HG02852 (cell line): ENCODE results near the gene RCAN2.

Source experiments
- ATAC-seq: cut with Tn5 transposase; IDR thresholded peaks from one replicate; pipeline ENCODE4 v1.9.1; 2021; ENCODE audit warnings: mild to moderate bottlenecking, moderate library complexity; ENCODE audit not compliant: unreplicated experiment

RCAN2 gene

DNA sequence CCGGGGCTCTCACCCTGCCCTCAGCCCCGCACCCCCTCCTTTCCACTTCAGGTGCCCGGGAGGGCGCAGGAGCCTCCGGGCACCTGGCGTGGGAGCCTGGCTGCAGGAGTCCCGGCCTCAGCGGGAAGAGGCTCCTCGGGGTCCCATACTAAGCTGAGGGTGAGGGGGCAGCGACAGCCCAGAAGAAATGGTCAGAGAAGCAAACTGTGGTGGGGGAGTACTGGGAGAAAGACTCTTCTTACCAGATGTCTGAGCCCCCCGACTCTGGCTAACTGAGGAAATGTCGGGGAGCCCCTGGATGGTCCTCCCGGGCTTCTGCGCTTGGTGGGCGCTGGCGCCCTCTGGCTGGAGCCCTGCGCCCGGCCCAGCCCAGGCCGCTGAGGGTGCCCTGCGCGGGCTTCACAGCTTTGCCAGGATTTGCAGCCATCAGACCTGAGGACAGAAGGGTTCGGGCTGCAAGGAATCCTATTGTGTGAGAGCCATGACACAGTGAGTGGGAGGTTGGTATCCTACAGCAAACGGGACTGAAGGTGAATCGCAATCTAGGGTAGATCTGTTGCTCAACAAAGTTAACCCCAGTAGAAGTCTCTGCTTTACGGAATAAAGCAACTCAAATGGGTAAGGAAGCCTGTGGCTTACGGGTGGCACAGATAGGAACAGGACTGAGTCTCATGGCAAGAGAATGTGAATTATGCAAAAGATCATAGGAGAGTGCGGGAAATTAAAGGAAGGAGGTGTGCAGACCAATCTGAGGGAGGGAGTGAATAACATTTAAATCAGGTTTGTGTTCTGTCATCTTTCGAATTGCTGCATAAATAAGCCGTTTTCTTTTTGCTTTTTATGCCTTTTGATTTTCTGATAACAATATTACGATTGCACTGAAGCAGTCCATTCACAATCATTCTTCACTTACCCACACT lies 639 bp upstream of the RCAN2 start:
- ATAC-seq = no peak

DNA sequence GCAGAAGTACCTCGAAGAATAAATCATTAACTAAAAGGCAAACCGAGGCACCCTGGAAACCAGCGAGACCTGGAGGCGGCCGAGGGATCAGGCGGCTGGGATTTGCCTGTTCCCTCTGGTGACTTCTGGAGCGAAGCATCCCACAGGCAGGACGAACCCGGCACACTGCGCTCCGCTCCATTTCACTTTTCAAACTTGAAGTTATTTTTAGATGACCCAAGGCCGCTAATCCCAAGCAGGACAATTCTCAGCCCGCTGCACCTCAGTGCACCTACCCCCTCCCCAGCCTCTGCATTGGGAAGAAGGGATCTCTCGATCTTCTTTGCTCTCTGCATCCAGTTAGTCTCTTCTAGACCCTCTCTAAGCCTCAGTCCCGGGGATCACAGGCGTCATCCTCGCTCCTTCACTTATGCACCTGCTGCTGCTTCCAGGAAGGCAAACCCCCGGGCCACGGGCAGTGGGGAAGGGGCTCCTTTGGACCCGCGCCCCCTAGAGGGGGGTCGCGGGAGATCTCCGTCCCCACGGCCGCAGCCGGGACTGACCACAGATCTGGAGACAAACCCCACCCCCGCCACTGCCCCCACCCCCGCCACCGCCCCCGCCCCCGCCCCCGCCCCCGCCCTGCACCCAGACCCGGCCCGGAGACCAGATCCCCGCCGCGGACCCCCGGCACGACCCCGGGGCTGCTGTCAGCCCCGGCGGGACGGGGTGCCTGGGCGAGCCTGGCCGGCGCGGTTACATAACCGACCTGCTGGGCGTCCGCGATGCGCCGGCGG lies 636 bp downstream of the RCAN2 start:
- no peak for ATAC-seq

DNA sequence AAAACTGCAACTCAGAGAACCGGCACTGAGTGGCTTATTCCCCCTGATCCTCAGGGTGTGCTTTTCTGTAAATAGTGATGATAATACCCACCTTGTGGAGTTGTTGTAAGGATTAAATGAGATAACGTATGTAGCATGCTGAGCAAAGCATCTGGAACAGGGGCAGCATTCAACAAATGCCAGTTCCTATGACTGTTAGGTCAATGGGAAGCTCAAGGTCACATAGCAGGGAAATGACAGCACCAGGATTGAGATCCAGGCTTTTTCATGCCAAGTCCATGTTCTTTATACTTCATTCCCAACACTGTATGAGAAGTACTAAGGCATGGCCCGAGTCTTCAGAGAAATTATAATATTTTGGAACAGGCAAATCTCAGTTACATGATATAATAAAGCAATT lies 5.1 kb downstream of the RCAN2 start:
- no peak for ATAC-seq

DNA sequence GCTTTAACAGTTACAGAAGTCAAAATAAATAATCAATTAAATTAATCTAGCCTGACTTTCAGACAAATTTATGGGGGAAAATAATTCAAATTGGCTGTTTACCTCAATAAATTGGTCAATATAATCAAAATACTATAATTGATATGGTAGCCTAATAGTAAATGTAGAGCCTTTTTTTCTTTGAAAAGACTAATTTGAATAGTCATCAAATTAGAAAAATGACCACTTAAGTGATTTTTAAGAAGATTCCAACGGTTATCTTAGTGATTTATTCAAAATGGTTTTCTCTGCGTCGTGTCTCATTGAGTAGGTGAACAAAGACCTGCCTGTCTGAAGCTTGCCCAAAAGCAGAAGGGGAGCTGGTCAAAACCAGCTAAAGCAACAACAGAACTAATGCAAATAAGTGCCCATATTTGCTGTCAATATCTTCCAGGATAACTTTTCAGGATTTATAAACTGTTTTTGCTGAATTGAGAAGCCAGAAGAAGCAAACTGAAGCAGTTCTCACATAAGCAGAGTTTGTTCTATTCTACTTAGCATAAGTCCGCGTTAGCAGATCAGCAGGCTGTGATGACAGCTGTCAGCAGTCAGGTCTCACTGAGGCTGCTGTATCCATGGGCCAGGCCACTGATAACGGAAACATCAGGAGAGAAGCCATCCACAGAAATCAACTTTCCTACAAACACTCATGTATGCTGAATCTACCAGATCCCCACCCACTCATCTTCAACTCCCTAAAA lies 7.0 kb downstream of the RCAN2 start:
- no peak for ATAC-seq

DNA sequence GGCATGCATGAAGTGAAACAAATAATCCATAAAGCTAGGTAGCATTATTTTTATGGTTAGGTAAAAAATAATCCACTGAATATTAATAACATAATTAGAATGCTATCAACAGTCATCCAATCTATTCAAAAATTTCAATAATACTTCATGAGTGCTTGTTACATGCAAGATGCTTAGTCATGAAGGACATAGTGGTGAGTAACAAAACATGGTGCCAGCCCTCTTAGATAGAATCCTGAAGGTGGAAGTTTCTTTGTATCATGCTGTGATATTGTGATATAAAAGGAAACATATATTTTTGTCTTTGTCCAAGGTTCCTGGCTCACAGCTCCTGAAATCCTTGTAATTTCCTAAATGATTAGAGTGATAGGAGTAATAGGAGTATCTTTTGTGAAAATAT lies 14.9 kb downstream of the RCAN2 start:
- no peak for ATAC-seq

DNA sequence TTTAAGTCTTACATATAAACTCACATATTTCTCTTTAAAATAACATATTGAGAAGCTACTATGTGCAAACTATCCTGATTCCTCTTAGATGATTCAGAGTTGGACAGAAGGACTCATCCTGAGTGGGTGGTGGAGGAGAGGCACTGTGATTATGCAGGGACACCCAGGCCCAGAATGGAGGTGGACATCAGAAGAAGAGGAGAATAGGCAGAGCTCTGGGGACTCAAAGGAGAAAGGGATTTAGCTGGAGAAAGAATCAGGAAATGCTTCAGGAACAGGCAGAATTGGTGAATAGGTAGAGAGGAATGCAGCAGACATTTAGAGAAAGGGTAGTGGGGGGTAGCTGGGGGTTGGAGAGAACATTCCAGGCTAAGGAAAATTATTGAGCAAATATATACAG lies 17.4 kb downstream of the RCAN2 start:
- ATAC-seq = no peak

DNA sequence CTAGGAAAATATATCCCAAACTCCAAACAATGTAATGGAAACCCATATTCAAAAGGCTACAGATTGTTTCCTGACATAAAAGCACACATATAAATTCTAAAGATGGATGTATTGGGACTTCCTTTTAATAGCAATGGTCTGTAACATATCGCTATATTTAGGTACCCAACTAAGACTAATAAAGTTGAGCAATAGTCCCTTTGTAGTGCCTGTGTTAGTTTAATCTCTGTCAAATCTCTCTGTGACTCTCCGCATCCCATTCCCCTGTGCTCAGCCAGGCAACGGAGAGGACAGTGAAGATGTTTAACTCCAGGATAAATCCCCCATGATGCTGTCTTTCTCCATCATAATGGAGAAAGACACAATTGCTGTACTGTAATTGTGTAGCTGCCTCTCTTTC lies 19.0 kb downstream of the RCAN2 start:
- no peak for ATAC-seq

DNA sequence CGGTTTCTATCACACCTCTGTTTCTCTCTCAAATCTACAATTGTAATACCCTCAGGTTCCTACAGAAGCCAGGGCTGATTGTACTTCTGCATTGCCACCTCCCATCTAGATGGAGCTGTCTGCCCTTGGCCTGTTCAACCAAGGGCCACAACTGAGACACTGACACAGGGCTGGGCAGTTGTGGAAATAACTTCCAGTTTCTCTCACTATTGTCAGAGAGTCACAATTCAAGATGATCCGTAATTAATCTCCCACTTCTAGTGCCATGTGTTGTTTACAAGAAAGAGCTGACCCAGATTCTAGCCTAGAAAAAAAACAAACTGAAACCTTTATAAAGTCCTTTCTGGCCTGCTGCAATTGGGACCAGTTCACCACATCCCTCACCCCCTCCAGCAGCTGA lies 22.2 kb downstream of the RCAN2 start:
- ATAC-seq = no peak

DNA sequence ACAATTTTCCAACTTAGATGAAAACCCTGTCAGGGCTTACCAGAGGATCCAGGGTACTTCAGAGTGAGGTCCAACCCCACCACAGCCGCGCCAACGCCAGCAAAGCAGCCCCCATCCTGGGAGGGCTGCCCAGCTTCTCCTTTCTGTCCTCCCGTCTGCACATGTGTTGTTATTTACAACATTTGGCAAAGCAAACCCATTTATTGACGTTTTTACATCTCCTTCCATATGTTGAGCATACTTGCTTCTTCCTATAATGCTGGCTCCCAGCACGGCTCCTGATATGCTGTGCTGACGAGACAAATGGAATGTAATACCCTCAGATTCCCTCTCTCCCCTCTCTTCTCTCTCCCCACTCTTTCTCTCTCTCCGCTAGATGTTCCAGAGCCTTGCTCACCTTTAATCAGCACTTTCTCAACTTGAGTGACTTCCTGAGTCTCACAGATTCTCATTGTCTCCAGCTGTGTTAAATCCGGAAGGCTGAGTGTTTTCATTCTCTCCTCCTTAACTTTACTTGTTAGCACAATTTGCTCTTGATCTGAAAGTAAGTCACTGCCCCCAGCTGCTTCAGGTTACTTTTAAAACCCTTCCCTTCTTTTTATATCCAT lies 22.7 kb downstream of the RCAN2 start:
- no peak for ATAC-seq

DNA sequence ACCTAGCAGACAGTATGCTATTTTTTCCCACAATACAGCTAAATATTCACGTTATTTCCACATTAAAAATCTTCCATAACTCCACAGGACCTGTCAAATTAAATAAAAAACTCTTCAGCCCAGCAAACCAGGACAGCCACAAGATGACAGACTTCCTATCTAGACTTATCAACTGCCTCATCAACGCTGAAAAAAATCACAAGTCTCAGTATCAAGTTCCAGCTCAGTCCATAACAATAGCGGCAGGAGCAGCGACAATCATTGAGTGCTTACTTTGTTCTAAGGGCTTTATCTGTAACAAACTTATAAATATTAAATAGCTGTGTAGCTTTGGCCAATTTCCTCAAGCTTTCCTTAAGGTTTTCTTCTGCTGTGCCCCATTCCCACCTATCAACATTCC lies 24.7 kb downstream of the RCAN2 start:
- no peak for ATAC-seq

DNA sequence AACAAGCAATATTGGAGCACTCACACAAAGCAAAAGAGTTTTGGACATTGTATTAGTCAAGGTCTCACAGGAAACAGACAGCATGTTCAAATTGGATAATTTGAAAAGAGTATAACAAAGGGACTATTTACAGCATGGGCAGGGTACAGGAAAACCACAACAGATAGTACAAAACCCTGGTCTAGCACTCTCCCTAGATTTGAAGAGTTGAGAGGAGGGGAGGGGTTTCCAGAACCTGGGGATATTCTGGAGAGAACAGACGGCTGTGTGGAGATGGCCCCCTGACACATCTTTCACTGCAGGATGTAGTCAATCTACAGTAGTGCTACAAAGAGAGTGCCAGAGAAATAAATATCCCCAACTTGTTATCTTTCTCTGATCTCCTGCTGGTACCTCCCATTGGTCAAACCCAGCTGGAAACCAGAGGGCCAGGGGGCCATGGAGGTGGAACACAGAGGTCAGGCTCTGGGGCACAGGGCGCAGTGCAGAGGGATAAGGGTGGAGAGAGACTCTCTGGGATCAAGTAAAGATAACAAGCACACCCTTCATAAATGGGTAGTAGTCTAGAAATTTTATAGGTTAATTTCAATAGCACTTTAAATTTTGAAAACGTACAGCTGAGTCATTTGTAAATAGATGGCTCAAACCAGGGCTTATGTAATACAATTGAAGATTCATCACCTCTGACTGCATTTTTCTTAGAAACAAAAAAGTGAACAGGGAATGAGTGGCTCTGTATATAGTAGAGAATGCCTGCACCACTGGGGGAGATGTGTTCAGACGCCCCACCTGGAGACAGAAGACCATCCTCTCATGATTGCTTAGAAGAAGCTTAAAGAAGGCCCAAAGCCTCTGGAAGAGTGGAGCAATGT lies 25.7 kb downstream of the RCAN2 start:
- ATAC-seq = no peak

DNA sequence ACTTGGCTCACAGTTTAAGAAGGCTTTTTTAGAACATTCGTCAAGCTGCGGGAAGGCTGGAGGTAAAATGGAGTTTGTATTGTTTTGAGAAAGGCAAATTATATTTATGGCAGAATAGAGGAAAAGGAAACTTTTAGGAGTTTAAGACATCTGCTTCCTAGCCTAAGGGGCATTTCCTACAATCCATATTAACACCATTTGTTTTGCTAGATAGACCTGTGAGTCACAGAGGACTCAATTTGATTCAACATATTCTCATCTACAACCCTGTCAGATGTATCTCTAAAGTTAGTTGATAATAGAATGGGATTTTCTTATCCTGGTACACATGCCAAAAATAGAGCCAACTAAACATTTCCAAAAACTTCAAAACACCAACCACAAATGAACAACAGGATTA lies 35.0 kb downstream of the RCAN2 start:
- no peak for ATAC-seq

DNA sequence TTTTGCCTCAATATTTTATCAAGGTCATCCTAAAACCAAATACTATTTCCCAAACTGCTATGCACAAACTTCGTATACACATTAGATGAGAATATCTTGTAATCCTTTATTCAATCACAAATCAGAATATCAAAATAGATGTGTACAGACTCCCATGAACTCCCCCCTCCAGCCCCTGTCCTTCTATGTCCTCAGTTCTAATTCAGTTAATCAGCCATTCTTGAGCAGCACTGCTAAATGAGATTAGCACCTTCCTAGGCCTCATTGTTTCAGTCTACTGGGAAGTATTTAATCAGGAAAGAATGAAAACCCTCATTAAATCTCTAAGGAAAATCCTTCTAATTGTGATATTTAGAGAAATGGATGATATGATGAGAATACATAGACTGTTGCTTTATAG lies 36.6 kb downstream of the RCAN2 start:
- no peak for ATAC-seq

DNA sequence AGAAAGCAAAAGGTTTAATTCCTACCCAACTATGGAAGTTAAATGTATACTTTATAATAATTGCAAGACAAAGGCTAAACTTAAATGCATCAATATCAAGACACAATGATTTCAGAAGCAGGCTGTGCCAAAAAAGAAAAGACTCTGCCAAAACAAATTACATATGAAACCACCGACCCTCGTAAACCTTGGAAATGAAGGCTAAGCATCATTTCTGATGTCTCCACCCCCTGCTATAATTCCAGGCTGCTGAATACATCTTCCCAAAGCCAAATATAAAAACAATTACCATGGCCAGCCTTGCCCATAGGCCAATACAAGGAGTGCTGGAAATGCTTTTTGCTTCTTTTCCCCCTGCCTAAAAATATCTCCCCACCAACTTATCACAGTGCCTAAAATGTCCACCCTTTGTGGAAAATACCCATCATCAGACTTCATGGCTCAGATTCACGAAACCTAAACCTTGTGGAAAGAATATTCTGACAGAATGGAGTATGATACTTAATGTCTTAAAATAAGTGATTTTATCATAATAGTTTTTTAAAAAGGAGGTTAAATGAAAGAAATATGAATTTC lies 37.4 kb downstream of the RCAN2 start:
- ATAC-seq = no peak

DNA sequence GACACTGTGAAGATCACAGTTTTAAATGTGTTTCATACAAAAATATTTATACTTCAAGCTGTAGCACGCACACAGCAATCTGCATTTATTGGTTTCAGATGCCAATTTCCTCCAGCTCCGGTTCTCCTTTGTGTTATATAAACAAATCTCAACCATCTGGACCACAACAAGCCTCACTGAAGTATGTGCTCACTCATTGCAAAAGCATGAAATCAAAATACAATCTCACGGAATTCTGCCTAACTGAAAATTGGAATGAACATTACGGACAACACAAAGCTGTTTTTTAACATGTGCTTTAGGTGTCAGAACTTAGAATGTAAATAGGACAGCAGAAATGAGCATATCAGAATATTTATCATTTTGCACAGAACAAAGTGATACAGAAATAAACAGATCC lies 38.0 kb downstream of the RCAN2 start:
- ATAC-seq = no peak

DNA sequence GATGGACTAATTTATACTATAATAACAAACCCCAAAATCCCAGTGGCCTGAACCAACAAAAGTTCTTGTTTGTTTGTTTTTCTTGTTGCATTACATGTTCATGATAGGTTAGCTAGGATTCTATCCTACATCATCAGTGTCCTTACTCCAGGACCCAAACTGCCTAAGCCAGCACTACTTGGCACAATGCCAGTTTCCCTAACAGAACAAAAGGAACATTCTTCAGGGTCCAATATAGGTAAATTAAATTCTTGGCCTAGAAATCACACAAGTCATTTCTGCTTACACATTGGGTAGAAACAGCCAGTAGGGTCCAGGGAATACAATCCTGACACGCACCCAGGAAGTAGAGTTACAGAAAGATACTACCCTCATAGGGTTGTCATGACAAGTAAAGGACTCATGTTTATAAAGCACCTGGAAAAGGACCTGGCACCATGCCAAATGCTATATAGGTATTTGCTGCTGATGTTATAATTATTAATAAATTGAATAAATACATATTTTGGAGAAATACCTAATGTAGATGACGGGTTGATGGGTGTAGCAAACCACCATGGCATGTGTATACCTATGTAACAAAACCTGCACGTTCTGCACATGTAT lies 38.8 kb downstream of the RCAN2 start:
- ATAC-seq = no peak

DNA sequence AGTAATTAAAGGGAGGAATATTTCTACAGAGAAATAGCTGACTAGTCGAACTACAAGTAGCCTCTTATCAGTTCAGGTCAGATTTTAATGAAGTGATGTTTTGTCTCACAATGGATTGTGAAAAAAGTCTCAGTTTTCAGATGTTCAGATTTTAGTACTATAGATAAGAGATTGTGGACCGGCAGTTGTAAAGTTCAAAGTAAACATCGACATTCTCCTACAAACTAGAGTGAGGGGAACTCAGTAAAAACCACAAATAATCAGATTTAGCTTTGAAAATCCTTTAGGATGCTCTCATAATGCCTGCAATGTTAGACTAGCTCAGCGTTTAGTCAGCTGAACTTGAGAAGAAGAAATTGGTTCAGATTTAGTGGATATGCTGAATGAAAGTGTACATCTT lies 39.9 kb downstream of the RCAN2 start:
- no peak for ATAC-seq

DNA sequence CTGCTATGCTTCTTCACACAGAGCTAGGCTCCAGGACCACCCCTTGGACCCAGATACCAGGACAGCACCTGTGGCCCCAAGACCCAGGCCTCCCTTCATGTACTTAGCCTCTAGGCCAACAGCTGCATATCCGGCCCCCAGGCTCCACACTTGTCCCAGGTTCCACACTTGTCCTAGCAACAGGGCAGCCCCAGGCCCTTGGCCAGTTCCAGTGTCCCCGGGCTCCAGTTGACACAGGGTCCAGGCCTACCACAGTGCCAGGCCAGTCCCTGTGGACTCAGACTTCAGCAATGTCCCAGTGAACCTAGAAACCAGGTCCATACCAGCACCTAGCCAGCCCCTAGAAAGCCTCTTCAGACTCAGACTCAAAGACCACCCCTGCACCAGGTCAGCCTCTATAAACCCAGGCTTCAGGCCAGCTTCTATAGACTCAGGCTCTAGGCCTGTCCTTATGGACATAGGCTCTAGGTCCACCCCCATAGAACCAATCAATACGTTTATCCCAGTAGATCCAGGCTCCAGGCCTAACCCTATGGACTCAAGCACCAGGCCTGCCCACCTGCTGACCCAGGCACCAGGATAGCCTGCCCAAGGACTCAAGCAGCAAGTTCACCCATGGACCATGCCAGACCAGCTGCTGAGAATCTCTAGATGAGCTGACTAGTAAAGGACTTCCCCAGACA lies 46.3 kb downstream of the RCAN2 start:
- no peak for ATAC-seq

DNA sequence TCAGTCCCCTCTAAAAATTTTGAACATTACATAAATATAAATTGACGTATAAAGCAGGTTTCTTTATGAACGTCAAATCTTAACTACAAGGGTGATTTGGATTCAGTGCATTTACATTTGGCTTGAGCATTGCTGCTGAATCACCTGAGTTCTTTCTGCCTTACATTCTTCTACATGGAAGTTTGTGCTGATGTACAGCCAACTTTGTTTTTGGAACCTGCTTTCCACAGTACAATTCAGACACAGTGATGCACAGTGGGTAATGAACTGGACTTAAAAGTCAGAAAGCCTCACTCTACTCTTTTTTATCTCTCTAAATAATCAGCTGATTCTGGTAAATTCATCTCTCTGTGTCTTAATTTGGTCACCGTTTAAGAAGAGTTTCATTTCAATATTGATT lies 47.6 kb downstream of the RCAN2 start:
- ATAC-seq = no peak
